HFF-Myc (cell line): Measurements from ENCODE around the gene LRMDA.

Experiments
- DNase-seq: peaks from one replicate; pipeline ENCODE4 v3.0.0-alpha.2; 2011; ENCODE audit warnings: low read depth; ENCODE audit errors: extremely low read depth
- H3K4me3 ChIP-seq: replicated peaks from 2 replicates; pipeline ENCODE4 v1.5.1; 2011; ENCODE audit warnings: low read depth, mild to moderate bottlenecking, control low read depth, low read length
- CTCF ChIP-seq: IDR thresholded peaks from 2 replicates; pipeline ENCODE4 v1.5.1; 2012; ENCODE audit warnings: mild to moderate bottlenecking, low read depth, low read length, control low read depth; ENCODE audit errors: missing control alignments

LRMDA gene

GRCh38 chr10:76086170-76086760, 654.8 kb downstream of the LRMDA start:
- no peak for DNase-seq
- no peak for TF ChIP-seq CTCF
- no peak overlapping the region for H3K4me3 ChIP-seq

GRCh38 chr10:76086761-76087639, 655.6 kb downstream of the LRMDA start:
- no peak overlapping the region for H3K4me3 ChIP-seq
- peak; percentile 51 for TF ChIP-seq CTCF
- peak; percentile 48 for DNase-seq

- no peak for TF ChIP-seq CTCF
- H3K4me3 ChIP-seq = no peak overlapping the region
- DNase-seq = no peak
Observed at GRCh38 chr10:76088008-76088407, 656.6 kb downstream of the LRMDA start.

- no peak for TF ChIP-seq CTCF
- no peak for DNase-seq
- no peak overlapping the region for H3K4me3 ChIP-seq
Observed at GRCh38 chr10:76088980-76089379, 657.6 kb downstream of the LRMDA start.

- H3K4me3 ChIP-seq = no peak overlapping the region
- TF ChIP-seq CTCF = no peak
- no peak for DNase-seq
Observed at GRCh38 chr10:76089556-76090180, 658.2 kb downstream of the LRMDA start.

DNA sequence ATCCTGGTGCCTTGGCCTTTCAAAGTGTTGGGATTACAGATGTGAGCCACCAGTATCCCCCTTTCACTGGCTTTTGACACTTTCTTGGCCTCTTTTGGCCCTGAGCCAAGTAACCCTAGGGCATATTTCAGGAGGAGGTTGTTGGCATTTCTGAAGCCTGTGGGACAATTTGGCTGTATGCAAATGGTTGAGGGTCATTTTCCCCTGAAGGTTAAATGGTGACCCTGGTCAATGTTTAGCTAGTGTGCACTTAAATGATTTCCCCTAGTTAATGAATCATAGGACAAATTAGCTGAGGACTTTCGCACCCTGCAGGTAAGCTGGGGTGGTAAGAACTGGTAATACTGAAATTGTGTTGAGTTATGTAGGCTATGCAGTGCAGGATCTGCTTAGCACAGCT, 660.5 kb downstream of the LRMDA start:
- no peak for TF ChIP-seq CTCF
- DNase-seq = no peak
- no peak overlapping the region for H3K4me3 ChIP-seq
